Kidney epithelial cell (primary cell): ENCODE results near the gene SUCLG1. TPM values are rescaled to one million over a fixed set of nuclear protein-coding genes. Genes with fewer than 3 reads are reported as not detected.
"Not testable (repeated sequence)": the region's sequence is repeated elsewhere in the genome, so short reads cannot be mapped to it uniquely, and the experiment has no call there.

Experiments
- DNase-seq: peaks from one replicate; pipeline ENCODE4 v3.0.0-alpha.2; 2010; ENCODE audit warnings: low read depth
- H3K27me3 ChIP-seq: 2 replicates; pipeline ENCODE4 v1.6.0; 2011; ENCODE audit warnings: low read length; ENCODE audit not compliant: control insufficient read depth, insufficient read depth
- H3K36me3 ChIP-seq: 2 replicates; pipeline ENCODE4 v1.5.1; 2011; ENCODE audit warnings: low read length; ENCODE audit not compliant: control insufficient read depth, insufficient read depth
- H3K4me3 ChIP-seq: 2 replicates; pipeline ENCODE4 v1.5.1; 2011; ENCODE audit warnings: low read depth, mild to moderate bottlenecking, control low read depth, low read length
- CTCF ChIP-seq: IDR thresholded peaks from 2 replicates; pipeline ENCODE4 v1.5.1; 2011; ENCODE audit warnings: mild to moderate bottlenecking, moderate library complexity, low read length, control low read depth, inconsistent platforms; ENCODE audit not compliant: insufficient read depth, poor library complexity, severe bottlenecking
- total RNA-seq: library from RNA; depleted of rRNA; stranded (reverse); fragments of >200 nt; gene quantifications from 2 replicates; pipeline ENCODE4 v1.2.3, GENCODE V29; 2015

SUCLG1 gene
- total RNA-seq, 1 donor from 2014 or later = 54.4 TPM

DNA sequence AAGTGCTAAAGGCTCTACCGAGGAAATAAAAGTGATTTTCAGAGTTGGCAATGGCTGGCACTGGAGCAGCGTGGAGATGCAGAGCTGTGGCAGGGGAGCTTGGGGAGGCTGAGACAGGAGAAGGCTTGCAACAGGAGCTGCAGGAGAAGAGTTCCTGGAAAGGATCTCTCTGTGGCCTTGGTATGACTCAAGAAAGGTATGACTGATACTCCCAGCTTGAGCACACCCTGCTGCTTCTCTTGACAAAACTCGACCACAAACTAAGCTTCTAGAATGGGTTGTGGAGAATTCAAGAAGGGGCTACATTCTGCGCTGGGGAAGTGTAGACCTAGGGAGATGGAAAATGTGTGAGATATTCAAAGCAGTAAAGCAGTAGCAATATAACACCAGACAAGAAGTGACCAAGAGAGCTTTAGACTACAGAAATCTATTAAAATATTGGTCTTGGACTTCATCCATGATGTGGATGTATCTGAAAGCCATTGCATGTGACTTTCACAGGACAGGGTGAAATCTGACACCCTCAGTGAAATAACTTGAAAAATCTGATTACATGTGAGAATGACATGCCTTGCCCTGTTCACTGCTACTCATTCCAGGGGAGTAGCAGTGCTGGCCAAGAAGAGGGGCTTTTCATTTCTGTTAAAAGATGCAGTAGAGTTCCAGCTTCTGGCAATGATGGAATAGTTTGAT, 41.5 kb downstream of the SUCLG1 start:
- no peak overlapping the region for H3K4me3 ChIP-seq
- DNase-seq = no peak
- TF ChIP-seq CTCF = no peak
- H3K27me3 ChIP-seq = no peaks in the 10 kb centered on the region
- peaks cover 1% of the 10 kb centered on the region for H3K36me3 ChIP-seq

- no peaks in the 10 kb centered on the region for H3K36me3 ChIP-seq
- no peaks in the 10 kb centered on the region for H3K27me3 ChIP-seq
- no peak for DNase-seq
- no peak overlapping the region for H3K4me3 ChIP-seq
- TF ChIP-seq CTCF = no peak
Observed at GRCh38 chr2:84409531-84409930, 49.5 kb downstream of the SUCLG1 start.

GRCh38 chr2:84402111-84402510, 57.0 kb downstream of the SUCLG1 start:
- H3K27me3 ChIP-seq = not testable (repeated sequence)

GRCh38 chr2:84399839-84400238, 59.2 kb downstream of the SUCLG1 start:
- not testable (repeated sequence) for H3K36me3 ChIP-seq, H3K27me3 ChIP-seq, DNase-seq, H3K4me3 ChIP-seq

More at GRCh38 chr2:84402111-84402510, 57.0 kb downstream of the SUCLG1 start:
- not testable (repeated sequence) for H3K36me3 ChIP-seq, H3K4me3 ChIP-seq, DNase-seq

- Histone ChIP-seq H3K4me3 (no peak overlapping the region), H3K36me3 (no peaks in the 10 kb centered on the region), H3K27me3 (no peaks in the 10 kb centered on the region)
- TF ChIP-seq CTCF = no peak
- no peak for DNase-seq
Observed at GRCh38 chr2:84395820-84396219, 63.3 kb downstream of the SUCLG1 start.

- Histone ChIP-seq H3K27me3 (no peaks in the 10 kb centered on the region), H3K36me3 (no peaks in the 10 kb centered on the region), H3K4me3 (no peak overlapping the region)
- TF ChIP-seq CTCF = no peak
- DNase-seq = no peak
Observed at GRCh38 chr2:84394628-84395027, 64.5 kb downstream of the SUCLG1 start.

GRCh38 chr2:84393829-84394228, 65.3 kb downstream of the SUCLG1 start:
- DNase-seq = no peak

More at GRCh38 chr2:84393829-84394228, 65.3 kb downstream of the SUCLG1 start:
- TF ChIP-seq CTCF = no peak
- no peaks in the 10 kb centered on the region for H3K27me3 ChIP-seq
- no peak overlapping the region for H3K4me3 ChIP-seq
- no peaks in the 10 kb centered on the region for H3K36me3 ChIP-seq
